ENCODE results near the gene TMEM131.
A peak's percentile ranks its signal among the peaks of the same experiment; 100 is the strongest.
"Not testable (repeated sequence)": the region's sequence is repeated elsewhere in the genome, so short reads cannot be mapped to it uniquely, and the experiment has no call there.

Gene TMEM131, protein sequence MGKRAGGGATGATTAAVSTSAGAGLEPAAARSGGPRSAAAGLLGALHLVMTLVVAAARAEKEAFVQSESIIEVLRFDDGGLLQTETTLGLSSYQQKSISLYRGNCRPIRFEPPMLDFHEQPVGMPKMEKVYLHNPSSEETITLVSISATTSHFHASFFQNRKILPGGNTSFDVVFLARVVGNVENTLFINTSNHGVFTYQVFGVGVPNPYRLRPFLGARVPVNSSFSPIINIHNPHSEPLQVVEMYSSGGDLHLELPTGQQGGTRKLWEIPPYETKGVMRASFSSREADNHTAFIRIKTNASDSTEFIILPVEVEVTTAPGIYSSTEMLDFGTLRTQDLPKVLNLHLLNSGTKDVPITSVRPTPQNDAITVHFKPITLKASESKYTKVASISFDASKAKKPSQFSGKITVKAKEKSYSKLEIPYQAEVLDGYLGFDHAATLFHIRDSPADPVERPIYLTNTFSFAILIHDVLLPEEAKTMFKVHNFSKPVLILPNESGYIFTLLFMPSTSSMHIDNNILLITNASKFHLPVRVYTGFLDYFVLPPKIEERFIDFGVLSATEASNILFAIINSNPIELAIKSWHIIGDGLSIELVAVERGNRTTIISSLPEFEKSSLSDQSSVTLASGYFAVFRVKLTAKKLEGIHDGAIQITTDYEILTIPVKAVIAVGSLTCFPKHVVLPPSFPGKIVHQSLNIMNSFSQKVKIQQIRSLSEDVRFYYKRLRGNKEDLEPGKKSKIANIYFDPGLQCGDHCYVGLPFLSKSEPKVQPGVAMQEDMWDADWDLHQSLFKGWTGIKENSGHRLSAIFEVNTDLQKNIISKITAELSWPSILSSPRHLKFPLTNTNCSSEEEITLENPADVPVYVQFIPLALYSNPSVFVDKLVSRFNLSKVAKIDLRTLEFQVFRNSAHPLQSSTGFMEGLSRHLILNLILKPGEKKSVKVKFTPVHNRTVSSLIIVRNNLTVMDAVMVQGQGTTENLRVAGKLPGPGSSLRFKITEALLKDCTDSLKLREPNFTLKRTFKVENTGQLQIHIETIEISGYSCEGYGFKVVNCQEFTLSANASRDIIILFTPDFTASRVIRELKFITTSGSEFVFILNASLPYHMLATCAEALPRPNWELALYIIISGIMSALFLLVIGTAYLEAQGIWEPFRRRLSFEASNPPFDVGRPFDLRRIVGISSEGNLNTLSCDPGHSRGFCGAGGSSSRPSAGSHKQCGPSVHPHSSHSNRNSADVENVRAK (N-terminal part only)

GRCh38 chr2:97995734-97996624, at the start of gene TMEM131:
Gene TMEM131 (minus strand): TSS chr2:97995948. CDS start chr2:97995662, 286 bp downstream.
- DNase-seq = peak; percentile 68 to 99 (median 94)

- not testable (repeated sequence) for DNase-seq
Observed at GRCh38 chr2:98044730-98045129, 49.0 kb upstream of the TMEM131 start.

DNA sequence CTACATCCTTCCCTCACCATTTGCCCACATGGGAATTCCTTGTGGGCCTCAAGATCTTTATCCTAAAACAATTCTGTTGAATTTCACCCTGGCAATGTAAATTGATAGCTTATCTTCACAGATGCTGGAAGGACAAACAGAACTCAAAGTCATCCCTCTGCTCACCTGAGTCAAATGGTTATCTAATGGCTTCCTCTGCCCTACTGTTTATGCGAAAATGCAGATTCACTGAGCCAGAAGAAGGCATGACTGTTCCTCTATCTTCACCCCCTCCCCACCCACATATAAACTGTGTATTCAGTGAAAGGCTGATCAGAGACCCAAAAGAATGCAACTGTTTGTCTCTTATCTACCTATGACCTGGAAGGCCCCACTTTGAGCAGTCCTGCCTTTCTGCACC, 47.4 kb upstream of the TMEM131 start:
- DNase-seq = no peak

DNA sequence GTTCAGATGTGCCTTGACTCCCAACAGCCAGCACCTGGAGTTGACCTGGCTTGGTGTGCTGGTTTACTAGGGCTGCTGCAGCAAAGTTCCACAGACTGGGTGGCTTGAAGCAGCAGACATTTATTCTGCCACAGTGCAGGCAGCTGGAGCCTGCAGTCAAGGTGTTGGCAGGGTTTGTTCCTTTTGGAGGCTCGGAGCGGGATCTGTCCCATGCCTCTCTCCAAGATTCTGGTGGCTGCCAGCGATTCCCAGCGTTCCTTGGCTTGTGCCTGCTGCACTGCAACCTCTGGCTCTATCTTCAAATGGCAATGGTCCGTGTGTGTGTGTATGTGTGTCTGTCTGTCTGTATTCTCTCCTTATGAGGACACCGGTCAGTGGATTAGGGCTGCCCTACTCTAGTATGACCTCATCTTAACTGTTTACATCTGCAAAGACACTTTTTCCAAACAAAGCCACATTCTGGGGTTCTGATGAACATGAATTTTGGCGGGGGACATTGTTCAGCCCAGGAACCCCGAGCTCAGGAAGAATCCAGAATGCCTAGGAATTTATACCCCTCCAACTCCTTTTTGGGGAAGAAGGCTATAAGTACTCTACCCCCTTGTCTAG, 44.7 kb upstream of the TMEM131 start:
- DNase-seq = no peak

DNA sequence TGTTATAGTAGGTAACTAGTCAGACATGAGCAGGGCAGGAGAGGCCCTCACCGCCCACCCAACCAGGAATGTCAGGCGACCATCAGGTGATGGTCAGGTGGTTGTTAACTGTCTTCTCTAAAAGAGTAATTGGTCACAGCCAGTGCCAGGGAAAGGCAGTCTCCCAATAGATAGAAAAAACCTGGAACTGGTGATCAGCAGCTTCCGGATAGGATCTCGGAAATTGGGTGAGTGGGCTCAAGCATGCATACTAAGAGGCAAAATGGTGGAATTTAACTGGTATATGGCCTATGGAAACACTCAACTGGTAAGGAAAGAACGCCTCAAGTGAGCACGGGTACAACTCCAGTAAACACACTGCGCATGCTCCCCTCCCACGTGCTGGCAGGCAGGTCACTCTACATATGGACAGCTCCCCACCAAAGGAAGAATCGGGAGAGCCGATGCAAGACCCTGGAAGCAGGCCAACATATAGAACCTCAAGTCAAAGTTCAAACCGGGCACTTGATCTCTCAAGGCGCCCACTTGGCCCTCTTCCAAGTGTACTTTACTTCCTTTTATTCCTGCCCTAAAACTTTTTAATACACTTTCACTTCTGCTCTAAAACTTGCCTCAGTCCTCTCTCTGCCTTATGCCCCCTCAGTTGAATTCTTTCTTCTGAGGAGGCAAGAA, 43.5 kb upstream of the TMEM131 start:
- no peak for DNase-seq

- no peak for DNase-seq
Observed at GRCh38 chr2:98037666-98038336, 42.1 kb upstream of the TMEM131 start.

- no peak for DNase-seq
Observed at GRCh38 chr2:98037206-98037605, 41.5 kb upstream of the TMEM131 start.

- peak in 5 of 58 donors; percentile 5 to 19 (median 15) for DNase-seq
Observed at GRCh38 chr2:98036349-98037000, 40.7 kb upstream of the TMEM131 start.

GRCh38 chr2:98034745-98035144, 39.0 kb upstream of the TMEM131 start:
- DNase-seq = no peak

- no peak for DNase-seq
Observed at GRCh38 chr2:98032086-98032485, 36.3 kb upstream of the TMEM131 start.

- DNase-seq = no peak
Observed at GRCh38 chr2:98029718-98030222, 34.0 kb upstream of the TMEM131 start.

DNA sequence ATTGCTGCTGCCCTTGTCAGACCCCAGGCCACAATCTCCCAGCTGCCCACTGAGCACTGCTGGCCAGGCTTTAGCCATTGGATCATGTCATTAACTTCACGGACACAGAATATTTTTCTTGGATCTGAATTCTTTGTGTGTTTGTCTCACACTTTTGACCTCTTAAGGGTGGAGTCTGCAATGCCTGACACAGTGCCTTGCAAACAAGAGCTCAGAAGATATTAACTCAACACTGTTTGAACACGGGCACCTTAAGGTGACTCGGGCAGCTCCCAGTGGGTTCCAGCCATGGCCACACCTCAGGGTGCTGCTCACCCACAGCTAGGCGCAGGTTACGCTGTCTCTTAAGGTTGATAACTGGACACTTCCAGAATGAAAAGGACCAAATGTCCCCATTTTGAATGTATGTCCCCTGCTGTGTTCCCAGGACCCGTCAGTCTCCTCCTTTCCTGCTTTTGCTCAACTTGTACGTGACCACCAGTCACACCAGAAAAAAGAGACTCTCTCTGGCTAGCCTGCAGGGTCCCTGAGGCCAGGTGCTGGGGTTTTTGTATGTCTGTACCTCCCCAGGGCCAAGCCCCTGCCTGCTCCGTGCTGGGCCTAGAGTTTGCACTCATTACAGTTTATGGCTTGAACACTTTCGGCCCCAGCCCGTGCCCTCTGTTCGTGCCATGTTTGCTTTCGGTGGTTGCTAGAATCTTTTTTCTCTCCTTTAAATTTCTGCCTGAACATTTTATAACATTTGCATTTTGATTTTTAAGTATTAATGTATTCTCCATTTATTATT, 33.4 kb upstream of the TMEM131 start:
- no peak for DNase-seq

- no peak for DNase-seq
Observed at GRCh38 chr2:98028101-98028561, 32.4 kb upstream of the TMEM131 start.

DNA sequence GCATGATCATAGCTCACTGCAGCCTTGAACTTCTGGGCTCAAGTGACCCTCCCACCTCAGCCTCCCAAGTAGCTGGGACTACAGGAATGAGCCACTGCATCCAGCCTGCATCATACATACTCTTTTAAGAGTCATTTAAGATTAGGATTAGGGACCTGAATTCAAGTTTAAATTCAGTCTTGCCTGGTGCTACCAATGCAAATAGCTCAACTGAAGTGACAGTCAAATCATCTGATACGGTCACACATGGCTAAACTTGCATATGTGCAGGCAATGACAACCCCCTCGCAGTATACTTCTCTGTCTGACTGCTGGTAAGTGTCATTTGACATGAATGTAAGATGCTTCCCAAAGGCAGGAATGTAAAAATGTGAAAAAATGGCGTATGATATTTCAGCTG, 31.8 kb upstream of the TMEM131 start:
- DNase-seq = no peak

- DNase-seq = peak in 4 of 58 donors; percentile 20 to 57 (median 30)
Observed at GRCh38 chr2:98026927-98027522, 31.3 kb upstream of the TMEM131 start.

DNA sequence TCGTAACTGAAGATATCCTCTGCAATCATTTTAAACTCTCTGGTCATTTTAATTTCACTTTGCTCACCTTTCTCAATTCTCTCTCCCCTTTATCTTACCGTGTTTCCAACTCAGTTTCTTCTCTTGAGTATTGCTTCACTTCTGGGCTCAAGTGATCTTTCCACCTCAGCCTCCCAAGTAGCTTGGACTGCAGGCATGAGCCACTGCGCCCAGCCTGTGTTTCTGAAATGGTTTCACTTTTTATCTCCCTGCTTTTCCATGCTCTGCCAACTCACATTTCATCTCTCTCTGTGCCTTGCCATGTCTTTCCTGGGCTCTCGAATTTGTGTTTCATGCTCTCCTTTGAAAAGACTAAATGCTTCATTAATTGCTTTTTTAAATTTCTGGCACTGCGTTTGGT, 30.5 kb upstream of the TMEM131 start:
- DNase-seq = no peak

Data from anterior cingulate cortex (tissue), 58 donors.